Sciatic nerve (tissue), 2 donors: ENCODE data around the gene ACOT11. TPM values are rescaled to one million over a fixed set of nuclear protein-coding genes. Genes with fewer than 3 reads are reported as not detected.
"Not testable (repeated sequence)": the region's sequence is repeated elsewhere in the genome, so short reads cannot be mapped to it uniquely, and the experiment has no call there.

Experiments
- ATAC-seq: fragments of 200-7000 bp; cut with Tn5 transposase; one replicate; pipeline ENCODE4 v1.9.1; 2020; ENCODE audit warnings: mild to moderate bottlenecking, moderate library complexity
- DNase-seq: peaks from one replicate; pipeline ENCODE4 v3.0.0-alpha.2; 2020; ENCODE audit warnings: low spot score
- intact Hi-C: fragments of 100-400 bp; cut with DNase I; formaldehyde crosslinking; loops from one replicate; pipeline ENCODE4 v1.14.2; 2022
- total RNA-seq: library from RNA; stranded (reverse); fragmentation: NEBNext Ultra II Directional; extraction: Animal tissue kit (Norgen Biotek cat#: 25700); gene quantifications from one replicate; pipeline ENCODE4 v1.2.1, GENCODE V29; 2021
- donor health status: DM: no; HTN: no; CAD: no.
- donor health status: DM: no; HTN: no; CAD: no.

ACOT11 gene
- total RNA-seq = 11.9 TPM

- intact Hi-C loops = no loop called here
- peak; percentile 85 for DNase-seq
- ATAC-seq = peak; percentile 95
These were observed at the start of gene ACOT11 for GRCh38 chr1:54547601-54548388. TSS of gene ACOT11 (plus strand) at chr1:54548228. CDS start at chr1:54548310, 82 bp downstream.

GRCh38 chr1:54498383-54499096 is 49.5 kb upstream of the ACOT11 start:
- intact Hi-C loops = no loop called here
- DNase-seq (no peak), ATAC-seq (no peak)

GRCh38 chr1:54499097-54499359 is 49.0 kb upstream of the ACOT11 start:
- no peak for DNase-seq
- intact Hi-C loops = no loop called here
- ATAC-seq = peak; percentile 22

GRCh38 chr1:54499360-54500106 is 48.5 kb upstream of the ACOT11 start:
- DNase-seq (peak; percentile 61), ATAC-seq (peak; percentile 61)
- intact Hi-C loops = no loop called here

- intact Hi-C loops = no loop called here
- ATAC-seq = no peak
- no peak for DNase-seq
These were observed 48.0 kb upstream of the ACOT11 start for GRCh38 chr1:54500107-54500431.

- intact Hi-C loops = no loop called here
- DNase-seq (no peak), ATAC-seq (no peak)
These were observed 46.2 kb upstream of the ACOT11 start for GRCh38 chr1:54501849-54502248.

- intact Hi-C loops = no loop called here
- DNase-seq (no peak), ATAC-seq (no peak)
These were observed 45.7 kb upstream of the ACOT11 start for GRCh38 chr1:54502342-54502741.

- intact Hi-C loops = no loop called here
- ATAC-seq = no peak
These were observed 41.4 kb upstream of the ACOT11 start for GRCh38 chr1:54506594-54506993.

GRCh38 chr1:54507033-54507870 is 40.8 kb upstream of the ACOT11 start:
- no peak for DNase-seq
- intact Hi-C loops = no loop called here
- ATAC-seq = no peak

More at GRCh38 chr1:54506594-54506993, 41.4 kb upstream of the ACOT11 start:
- DNase-seq = no peak

- intact Hi-C loops = no loop called here
These were observed 37.2 kb upstream of the ACOT11 start for GRCh38 chr1:54510715-54511270.

GRCh38 chr1:54513921-54514580 is 34.0 kb upstream of the ACOT11 start:
- intact Hi-C loops, DNase-seq, ATAC-seq: not testable (repeated sequence)

More at GRCh38 chr1:54510715-54511270, 37.2 kb upstream of the ACOT11 start:
- no peak for ATAC-seq
- no peak for DNase-seq

- no peak for ATAC-seq
- intact Hi-C loops = no loop called here
- DNase-seq = no peak
These were observed 31.6 kb upstream of the ACOT11 start for GRCh38 chr1:54516249-54516920.

GRCh38 chr1:54517496-54517895 is 30.5 kb upstream of the ACOT11 start:
- intact Hi-C loops = no loop called here
- ATAC-seq (no peak), DNase-seq (no peak)

- ATAC-seq = no peak
These were observed 29.5 kb upstream of the ACOT11 start for GRCh38 chr1:54518489-54518888.

GRCh38 chr1:54519709-54520108 is 28.3 kb upstream of the ACOT11 start:
- intact Hi-C loops = no loop called here
- no peak for DNase-seq
- ATAC-seq = no peak

More at GRCh38 chr1:54518489-54518888, 29.5 kb upstream of the ACOT11 start:
- DNase-seq = no peak
- intact Hi-C loops = no loop called here

- intact Hi-C loops = no loop called here
- ATAC-seq (no peak), DNase-seq (no peak)
These were observed 27.3 kb upstream of the ACOT11 start for GRCh38 chr1:54520631-54521321.

GRCh38 chr1:54526565-54526964 is 21.5 kb upstream of the ACOT11 start:
- intact Hi-C loops, ATAC-seq, DNase-seq: not testable (repeated sequence)
